CD4-positive, alpha-beta T cell treated with Interleukin-12 subunit alpha and Interleukin-12 subunit beta, for 1 hour (primary cell): ENCODE results near the gene ZNF148.

Experiments used
- DNase-seq: peaks from one replicate; pipeline ENCODE4 v3.0.0-alpha.2; 2020

Gene ZNF148

GRCh38 chr3:125213364-125213755, 161.8 kb downstream of the ZNF148 start:
- no peak for DNase-seq

- DNase-seq: no peak
Observed at GRCh38 chr3:125212509-125213363, 162.4 kb downstream of the ZNF148 start, which contains the start of gene SLC12A8. Gene SLC12A8 (minus strand): TSS chr3:125212748. CDS start chr3:125211349, 1,399 bp downstream.

DNA sequence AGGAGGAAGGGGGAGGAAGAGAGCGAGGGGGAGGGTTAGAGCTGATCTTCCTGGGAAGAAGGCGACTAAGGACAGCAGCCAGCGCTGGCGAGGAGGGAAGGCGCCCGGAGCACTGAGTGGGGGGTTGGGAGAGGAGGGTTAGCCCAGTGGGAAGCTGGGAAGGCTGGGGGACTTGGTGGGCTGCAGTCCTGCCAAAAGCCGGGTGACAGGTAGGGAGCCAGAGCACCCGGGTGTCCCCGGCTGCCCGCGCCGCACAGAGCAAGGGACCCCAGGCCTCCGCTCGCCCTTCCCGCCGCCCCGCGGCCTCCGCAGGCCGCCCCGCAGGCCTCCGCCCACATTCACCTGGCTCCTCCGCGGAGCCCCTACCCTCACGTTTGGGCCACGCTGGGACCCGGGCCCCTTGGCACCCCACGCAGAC, 163.0 kb downstream of the ZNF148 start:
- DNase-seq: no peak

GRCh38 chr3:125211523-125212090, 163.5 kb downstream of the ZNF148 start:
- no peak for DNase-seq

GRCh38 chr3:125207949-125208568, 167.1 kb downstream of the ZNF148 start:
- DNase-seq: no peak

DNA sequence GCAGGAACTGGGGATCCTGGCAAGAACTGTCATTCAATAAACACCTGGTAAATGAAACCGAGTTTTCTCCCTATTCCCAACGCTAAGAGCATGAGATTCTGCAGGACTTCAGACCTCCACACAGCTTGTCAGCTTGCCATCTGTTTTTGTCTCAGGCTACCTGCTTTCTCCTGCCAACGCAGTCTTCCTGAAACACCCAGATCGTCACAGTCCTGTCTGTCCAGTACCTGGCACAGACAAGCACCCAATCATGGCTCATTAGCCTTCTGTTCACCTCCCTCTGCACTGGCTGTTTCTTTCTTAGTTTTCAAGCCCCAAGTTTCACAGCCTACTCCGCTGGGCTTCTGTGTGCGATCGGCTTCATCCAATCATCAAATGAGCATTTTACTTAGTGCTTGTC, 167.6 kb downstream of the ZNF148 start:
- no peak for DNase-seq

- no peak for DNase-seq
Observed at GRCh38 chr3:125206934-125207333, 168.2 kb downstream of the ZNF148 start.

- no peak for DNase-seq
Observed at GRCh38 chr3:125203731-125204130, 171.4 kb downstream of the ZNF148 start.

DNA sequence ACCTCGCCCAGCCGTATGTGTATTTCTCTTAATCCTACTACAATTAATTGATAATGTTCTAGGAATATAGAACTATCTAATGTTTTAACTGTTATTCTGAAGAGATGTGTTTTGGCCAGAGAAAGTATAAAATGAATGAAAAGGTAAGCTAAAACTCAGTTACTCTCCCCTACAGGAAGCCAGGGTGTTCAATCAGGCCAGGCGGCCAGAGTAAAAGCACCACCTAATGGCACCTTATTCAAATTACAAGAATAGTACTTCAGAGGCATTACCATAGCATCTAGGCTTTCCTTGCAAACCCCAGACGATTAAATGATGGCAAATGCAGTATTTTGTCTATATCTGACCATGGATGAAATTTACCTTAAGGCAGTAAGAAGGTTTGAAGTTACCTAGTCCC, 172.9 kb downstream of the ZNF148 start:
- peak; percentile 8 for DNase-seq

- DNase-seq: no peak
Observed at GRCh38 chr3:125200731-125201139, 174.4 kb downstream of the ZNF148 start.

GRCh38 chr3:125194849-125195601, 180.1 kb downstream of the ZNF148 start:
- DNase-seq: no peak

- DNase-seq: no peak
Observed at GRCh38 chr3:125194061-125194848, 180.9 kb downstream of the ZNF148 start.

GRCh38 chr3:125192190-125193035, 182.7 kb downstream of the ZNF148 start:
- DNase-seq: no peak

GRCh38 chr3:125191730-125192129, 183.4 kb downstream of the ZNF148 start:
- no peak for DNase-seq

DNA sequence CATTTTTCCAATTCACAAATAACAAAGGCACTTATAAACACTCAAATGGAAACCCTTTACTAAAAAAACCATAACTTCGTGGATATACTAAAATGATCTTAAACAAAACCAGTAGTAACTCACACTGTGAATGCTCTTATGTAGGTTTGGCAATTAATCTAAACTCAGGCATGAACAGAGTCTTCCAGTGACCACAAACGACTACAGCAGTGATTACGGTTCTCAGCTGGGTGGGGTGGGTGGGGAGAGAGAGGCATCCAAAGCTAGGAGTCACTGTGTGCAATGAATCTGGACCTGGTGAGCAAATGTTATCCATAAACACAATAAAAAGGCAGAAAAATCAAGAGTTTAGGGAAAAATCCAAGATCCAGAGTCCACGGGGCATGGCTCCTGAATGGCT, 183.9 kb downstream of the ZNF148 start:
- no peak for DNase-seq

- DNase-seq: no peak
Observed at GRCh38 chr3:125190786-125191185, 184.3 kb downstream of the ZNF148 start.

DNA sequence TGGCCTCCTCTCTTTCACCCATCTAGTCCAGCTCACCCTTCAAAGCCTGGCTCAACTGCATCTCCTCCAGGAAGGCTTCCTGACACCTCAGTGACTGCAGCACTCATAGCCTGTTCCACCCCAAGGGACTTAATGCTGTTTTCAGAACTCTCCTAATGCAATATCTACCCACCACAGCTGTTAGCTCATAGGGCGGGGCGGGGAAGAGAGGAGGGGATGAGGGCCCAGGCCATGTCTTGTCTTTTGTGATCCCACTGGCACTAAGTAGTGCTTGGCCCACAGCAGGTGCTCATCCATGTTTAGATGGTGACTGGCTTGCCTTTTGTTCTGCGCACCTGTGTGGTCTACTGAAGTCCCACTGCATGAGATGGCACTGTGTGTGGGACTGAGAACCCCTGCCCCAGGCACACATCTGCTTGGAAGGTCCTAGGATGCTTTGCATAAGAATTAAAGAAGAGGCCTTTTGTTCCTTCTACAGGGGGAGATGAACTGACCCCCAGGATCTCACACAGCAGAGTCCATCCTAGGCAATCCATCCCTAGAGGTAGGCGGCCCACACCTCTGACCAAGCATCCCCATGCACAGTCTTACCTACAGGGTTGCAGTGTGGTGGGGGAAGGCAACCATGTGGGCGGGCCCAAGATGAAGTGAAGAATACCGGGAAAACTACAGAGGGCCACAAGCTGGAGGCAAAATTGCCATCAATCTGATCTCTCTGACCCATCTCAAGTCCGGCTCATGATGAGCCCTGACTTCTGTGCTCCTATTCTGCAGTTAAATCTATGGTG, 185.6 kb downstream of the ZNF148 start:
- no peak for DNase-seq

DNA sequence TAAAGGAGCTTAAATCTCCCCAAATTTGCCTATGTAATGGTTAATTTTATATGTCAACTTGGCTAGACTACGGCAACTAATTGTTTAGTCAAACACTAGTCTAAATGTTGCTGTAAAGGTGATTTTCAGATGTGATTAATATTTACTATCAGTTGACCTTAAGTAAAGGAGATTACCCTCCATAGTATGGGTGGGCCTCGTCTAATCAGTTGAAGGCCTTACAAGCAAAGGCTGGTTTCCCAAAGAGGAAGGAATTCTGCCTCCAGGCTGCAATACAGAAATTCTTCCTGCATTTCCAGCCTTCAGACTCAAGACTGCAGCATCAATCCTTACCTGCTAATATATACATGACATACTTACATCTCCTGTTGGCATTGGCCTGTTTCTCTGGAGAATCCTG, 186.2 kb downstream of the ZNF148 start:
- no peak for DNase-seq

DNA sequence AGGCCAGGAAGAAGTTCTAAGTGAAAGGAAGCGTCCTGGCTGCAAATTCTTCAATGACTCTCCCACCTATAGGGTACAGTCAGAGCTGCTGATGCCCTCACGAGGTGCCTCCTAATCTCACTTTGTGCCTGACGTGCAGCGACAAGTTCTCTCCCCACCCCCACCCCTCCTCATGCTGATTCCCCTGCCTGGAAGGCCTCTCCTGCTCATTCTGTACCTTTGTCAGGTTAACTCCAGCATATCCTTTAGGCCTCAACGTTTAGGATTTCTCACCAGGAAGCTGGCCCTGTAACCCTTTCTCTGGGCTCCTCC, 187.6 kb downstream of the ZNF148 start:
- no peak for DNase-seq

DNA sequence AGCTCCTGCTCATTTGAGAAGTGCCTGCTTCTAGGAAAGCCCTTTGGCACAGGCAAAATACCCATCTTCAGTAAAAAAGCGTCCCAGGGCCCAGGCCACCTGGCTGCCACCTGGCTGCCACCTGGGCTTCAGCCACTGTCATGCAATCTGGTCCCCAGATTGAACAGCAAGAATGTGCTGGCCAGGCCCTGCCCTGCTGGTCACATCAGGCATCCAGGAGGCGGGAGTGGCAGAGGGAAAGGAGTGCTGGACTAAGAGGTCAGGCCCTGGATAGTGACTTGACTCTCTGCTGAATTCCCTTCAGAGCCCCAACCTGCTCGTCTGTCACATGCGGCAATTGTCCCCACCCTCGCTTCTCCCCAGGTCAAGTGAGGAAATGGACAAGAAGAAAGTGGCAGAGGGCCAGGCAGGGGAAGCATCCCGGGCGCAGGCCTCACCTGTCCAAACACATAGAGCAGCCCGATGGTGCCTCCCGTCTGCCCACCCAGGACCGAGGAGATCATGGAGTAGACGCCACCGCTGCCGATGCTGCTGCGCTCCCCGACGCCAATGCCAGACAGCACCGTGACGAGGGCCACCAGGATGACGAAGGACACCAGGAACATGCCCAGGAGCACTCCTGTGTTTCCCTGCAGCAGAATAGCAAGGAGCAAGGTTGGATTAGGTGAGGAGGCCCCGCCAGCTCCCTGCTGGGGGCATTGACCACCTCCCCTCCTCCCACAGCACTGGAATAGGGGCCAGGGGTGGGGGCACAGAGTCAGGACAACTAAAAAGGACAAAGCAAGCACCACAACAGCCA, 188.1 kb downstream of the ZNF148 start:
- no peak for DNase-seq
